HL-60 (cell line): Measurements from ENCODE around the gene XIRP1.

ENCODE experiments used
- DNase-seq, 2 experiments: peaks; one replicate each; pipeline ENCODE4 v3.0.0-alpha.2; 2010 to 2020; ENCODE audit warnings: low read depth in 1 of 2, low spot score in 1 of 2
- H3K27ac ChIP-seq: fragments of 250-450 bp; sonication (Bioruptor Pico); replicated peaks from 2 replicates; pipeline ENCODE4 v1.5.1; 2020; ENCODE audit warnings: mild to moderate bottlenecking, moderate library complexity
- H3K27me3 ChIP-seq: fragments of 250-450 bp; sonication (Bioruptor Pico); 2 replicates; pipeline ENCODE4 v1.5.1; 2021; ENCODE audit warnings: mild to moderate bottlenecking, moderate library complexity; ENCODE audit not compliant: insufficient read depth, poor library complexity, severe bottlenecking
- H3K4me3 ChIP-seq: replicated peaks from 2 replicates; pipeline ENCODE4 v1.5.1; 2011; ENCODE audit warnings: mild to moderate bottlenecking, control low read depth, low read length; ENCODE audit not compliant: insufficient read depth
- GABPA ChIP-seq: IDR thresholded peaks from 2 replicates; pipeline ENCODE4 v1.6.1; 2012; ENCODE audit warnings: low read depth
- POLR2AphosphoS5 ChIP-seq: IDR thresholded peaks from 2 replicates; pipeline ENCODE4 v1.6.1; 2012; ENCODE audit warnings: low read depth
- REST ChIP-seq: IDR thresholded peaks from 2 replicates; pipeline ENCODE4 v1.6.1; 2012; ENCODE audit warnings: low read depth; ENCODE audit not compliant: insufficient replicate concordance
- SPI1 ChIP-seq: IDR thresholded peaks from 2 replicates; pipeline ENCODE4 v1.6.1; 2012; ENCODE audit warnings: low read depth, mild to moderate bottlenecking, borderline replicate concordance
- TF ChIP-seq, protein P1 (sequence below): IDR thresholded peaks from one replicate; pipeline ENCODE4 v1.5.1; 2011; ENCODE audit warnings: low read length, control low read depth, inconsistent platforms; ENCODE audit not compliant: insufficient read depth

The XIRP1 gene

DNA sequence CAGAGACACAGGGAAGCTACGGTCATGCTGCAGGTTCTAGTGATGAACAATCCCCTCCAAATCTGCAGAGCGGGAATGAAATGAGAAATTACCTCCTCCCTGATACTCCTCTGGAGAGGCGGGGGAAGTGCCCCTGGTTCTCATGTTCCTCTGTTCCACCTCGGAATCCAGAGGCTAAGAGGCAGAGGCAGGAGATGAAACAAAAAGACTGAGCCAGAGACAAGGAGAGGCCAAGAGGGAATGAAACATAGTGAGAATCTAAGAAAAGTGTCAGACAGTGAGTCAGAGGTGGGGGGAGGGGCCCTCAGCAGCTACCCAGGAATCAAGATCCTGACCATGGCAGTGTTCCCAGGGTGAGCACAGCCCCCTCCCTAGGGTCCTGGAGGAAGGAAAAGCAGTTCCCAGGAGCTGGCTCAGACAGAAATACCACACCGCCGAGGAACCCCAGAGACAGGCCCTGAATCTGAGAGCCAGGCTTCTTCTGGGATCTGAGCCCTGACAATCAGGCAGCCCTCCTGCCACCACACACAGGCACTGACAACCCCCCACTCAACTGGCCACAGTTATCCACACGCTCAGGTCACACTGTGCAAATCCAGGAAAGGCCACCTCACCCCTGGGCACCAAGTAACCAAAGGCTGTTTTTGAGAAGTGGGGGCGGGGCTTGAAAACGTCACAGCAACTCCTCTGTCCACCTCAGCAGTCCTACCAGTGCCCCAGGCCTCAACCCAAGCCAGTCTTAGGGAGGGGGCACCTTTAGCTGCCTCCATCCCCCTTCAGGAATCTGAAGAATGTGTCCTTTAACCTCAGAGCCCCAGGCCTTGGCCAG lies 41.4 kb downstream of the XIRP1 start:
- no peak overlapping the region for H3K4me3 ChIP-seq
- peak in 1 of 2 experiments; percentile 26 for DNase-seq
- TF ChIP-seq, protein P1, sequence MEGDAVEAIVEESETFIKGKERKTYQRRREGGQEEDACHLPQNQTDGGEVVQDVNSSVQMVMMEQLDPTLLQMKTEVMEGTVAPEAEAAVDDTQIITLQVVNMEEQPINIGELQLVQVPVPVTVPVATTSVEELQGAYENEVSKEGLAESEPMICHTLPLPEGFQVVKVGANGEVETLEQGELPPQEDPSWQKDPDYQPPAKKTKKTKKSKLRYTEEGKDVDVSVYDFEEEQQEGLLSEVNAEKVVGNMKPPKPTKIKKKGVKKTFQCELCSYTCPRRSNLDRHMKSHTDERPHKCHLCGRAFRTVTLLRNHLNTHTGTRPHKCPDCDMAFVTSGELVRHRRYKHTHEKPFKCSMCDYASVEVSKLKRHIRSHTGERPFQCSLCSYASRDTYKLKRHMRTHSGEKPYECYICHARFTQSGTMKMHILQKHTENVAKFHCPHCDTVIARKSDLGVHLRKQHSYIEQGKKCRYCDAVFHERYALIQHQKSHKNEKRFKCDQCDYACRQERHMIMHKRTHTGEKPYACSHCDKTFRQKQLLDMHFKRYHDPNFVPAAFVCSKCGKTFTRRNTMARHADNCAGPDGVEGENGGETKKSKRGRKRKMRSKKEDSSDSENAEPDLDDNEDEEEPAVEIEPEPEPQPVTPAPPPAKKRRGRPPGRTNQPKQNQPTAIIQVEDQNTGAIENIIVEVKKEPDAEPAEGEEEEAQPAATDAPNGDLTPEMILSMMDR: no peak
- TF ChIP-seq SPI1: no peak
- no peak for TF ChIP-seq REST
- no peak for TF ChIP-seq POLR2AphosphoS5
- TF ChIP-seq GABPA: no peak
- H3K27ac ChIP-seq: peak overlapping the region; percentile 25
- no peaks in the 10 kb centered on the region for H3K27me3 ChIP-seq

GRCh38 chr3:39150148-39150802 lies 42.1 kb downstream of the XIRP1 start:
- peak in 1 of 2 experiments; percentile 14 for DNase-seq
- Histone ChIP-seq H3K27ac (peak overlapping the region; percentile 25), H3K27me3 (no peaks in the 10 kb centered on the region), H3K4me3 (no peak overlapping the region)
- no peak for TF ChIP-seq REST
- no peak for TF ChIP-seq GABPA
- TF ChIP-seq, protein P1: no peak
- TF ChIP-seq SPI1: no peak
- TF ChIP-seq POLR2AphosphoS5: no peak

DNA sequence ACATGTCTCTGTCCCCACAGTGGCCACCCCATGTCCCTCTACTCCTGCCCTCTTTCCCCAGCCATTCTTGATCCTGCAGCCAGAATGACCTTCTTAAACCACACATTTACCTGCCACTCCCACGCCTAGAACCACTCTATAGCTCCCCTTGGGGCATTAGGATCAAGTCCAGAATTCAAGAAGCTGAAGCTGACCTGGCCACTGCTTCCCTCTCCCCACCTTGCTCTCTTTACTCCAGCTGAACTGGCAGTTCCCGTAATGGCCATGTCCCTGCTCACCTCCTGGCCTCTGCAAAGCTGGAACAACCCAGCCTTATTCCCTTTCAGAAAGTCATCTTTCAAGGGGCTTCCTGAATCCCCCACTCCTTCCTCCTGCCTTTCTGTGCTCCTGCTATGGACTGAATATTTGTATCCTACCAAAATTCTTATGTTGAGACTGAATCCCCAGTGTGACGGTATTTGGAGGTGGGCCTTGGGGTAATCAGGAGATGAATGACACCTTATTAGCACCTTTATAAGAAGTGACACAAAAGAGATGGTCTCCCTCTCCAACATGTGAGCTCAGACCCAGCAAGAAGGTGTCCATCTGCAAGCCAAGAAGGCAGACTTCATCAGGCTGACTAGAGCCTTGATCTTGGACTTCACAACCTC lies 42.8 kb downstream of the XIRP1 start:
- TF ChIP-seq GABPA (no peak), SPI1 (no peak), POLR2AphosphoS5 (no peak), REST (no peak)
- TF ChIP-seq, protein P1: no peak
- Histone ChIP-seq H3K4me3 (no peak overlapping the region), H3K27ac (peak overlapping the region; percentile 88), H3K27me3 (no peaks in the 10 kb centered on the region)
- DNase-seq: no peak
